H1 (cell line): Measurements from ENCODE around the gene PATJ. TPM values are rescaled to one million over a fixed set of nuclear protein-coding genes. Genes with fewer than 3 reads are reported as not detected.

Source experiments
- CTCF ChIA-PET: fragments of 300-600 bp; sonication (Branson Sonifier 250); formaldehyde crosslinking; loops from one replicate; lab custom pipeline; 2021; ENCODE audit not compliant: partially characterized antibody; lab: Charles Lee
- POLR2A ChIA-PET: fragments of 300-600 bp; sonication (Branson Sonifier 250); formaldehyde crosslinking; loops from one replicate; lab custom pipeline; 2021; ENCODE audit warnings: inconsistent platforms; ENCODE audit not compliant: partially characterized antibody; lab: Charles Lee
- DNase-seq, 2 experiments: peaks; one replicate each; pipeline versions ENCODE4 v3.0.0 to v3.0.0-alpha.2; 2010 to 2022; ENCODE audit warnings: low spot score in 2 of 2, low read depth in 1 of 2, mixed read lengths in 1 of 2
- FAIRE-seq: peaks from 2 replicates; lab custom pipeline; 2011; peaks lifted over from hg19 to GRCh38; lab: Jason Lieb, UNC
- H2AFZ ChIP-seq: 2 replicates; pipeline ENCODE4 v1.8.1; 2012; ENCODE audit warnings: low read length, inconsistent platforms
- H2AK5ac ChIP-seq: 2 replicates; pipeline ENCODE4 v1.6.1; 2013; ENCODE audit warnings: low read depth, low read length
- H2BK120ac ChIP-seq: replicated peaks from 2 replicates; pipeline ENCODE3; 2013; ENCODE audit warnings: low read depth, low read length, inconsistent platforms
- H2BK12ac ChIP-seq: 2 replicates; pipeline ENCODE4 v1.6.1; 2013; ENCODE audit warnings: low read depth, low read length
- H2BK15ac ChIP-seq: 2 replicates; pipeline ENCODE4 v1.6.1; 2013; ENCODE audit warnings: low read length
- H2BK20ac ChIP-seq: 2 replicates; pipeline ENCODE4 v1.6.1; 2013; ENCODE audit warnings: low read length
- H2BK5ac ChIP-seq: 2 replicates; pipeline ENCODE4 v1.6.1; 2013; ENCODE audit warnings: low read depth, low read length
- H3K14ac ChIP-seq: 2 replicates; pipeline ENCODE4 v1.6.1; 2013; ENCODE audit warnings: inconsistent platforms; ENCODE audit not compliant: insufficient read length
- H3K18ac ChIP-seq: 2 replicates; pipeline ENCODE4 v1.6.1; 2013; ENCODE audit warnings: low read length; ENCODE audit errors: extremely low read depth
- H3K23ac ChIP-seq: 2 replicates; pipeline ENCODE4 v1.6.1; 2013; ENCODE audit warnings: inconsistent platforms; ENCODE audit not compliant: insufficient read length
- H3K23me2 ChIP-seq: 2 replicates; pipeline ENCODE4 v1.6.1; 2013; ENCODE audit warnings: low read depth, low read length
- H3K27ac ChIP-seq: 2 replicates; pipeline ENCODE4 v1.6.1; 2011; ENCODE audit warnings: low read depth, low read length, inconsistent platforms
- H3K27me3 ChIP-seq, 4 experiments: replicated peaks in 1 of 4; 1 replicate in 1 of 4; 2 replicates in 3 of 4; pipeline versions ENCODE4 v1.6.1 to v1.8.1; 2011 to 2013; ENCODE audit warnings: low read length in 3 of 4, mild to moderate bottlenecking in 3 of 4, inconsistent platforms in 2 of 4, mixed read lengths in 2 of 4, moderate library complexity in 1 of 4; ENCODE audit not compliant: control insufficient read depth in 3 of 4, insufficient read depth in 3 of 4; ENCODE audit errors: extremely low read depth in 1 of 4
- H3K36me3 ChIP-seq, 4 experiments: 2 replicates each; pipeline versions ENCODE4 v1.6.1 to v1.8.1; 2011 to 2013; ENCODE audit warnings: mild to moderate bottlenecking in 4 of 4, low read length in 3 of 4, moderate library complexity in 2 of 4, control low read depth in 1 of 4, inconsistent platforms in 1 of 4; ENCODE audit not compliant: insufficient read depth in 4 of 4, control insufficient read depth in 2 of 4
- H3K4ac ChIP-seq: replicated peaks from 2 replicates; pipeline ENCODE3; 2013; ENCODE audit warnings: low read length, low read depth, mixed read lengths, inconsistent platforms; ENCODE audit not compliant: insufficient read length
- H3K4me1 ChIP-seq, 4 experiments: replicated peaks in 1 of 4; 1 replicate in 1 of 4; 2 replicates in 3 of 4; pipeline versions ENCODE4 v1.6.1 to v1.8.1; 2011 to 2013; ENCODE audit warnings: low read length in 3 of 4, inconsistent platforms in 2 of 4, mixed read lengths in 1 of 4; ENCODE audit not compliant: insufficient read depth in 4 of 4, control insufficient read depth in 3 of 4
- H3K4me2 ChIP-seq, 2 experiments: 2 replicates each; pipeline versions ENCODE4 v1.6.1 to v1.8.1; 2011 to 2013; ENCODE audit warnings: low read depth in 2 of 2, low read length in 2 of 2, control low read depth in 1 of 2, inconsistent platforms in 1 of 2, mild to moderate bottlenecking in 1 of 2; ENCODE audit not compliant: insufficient read depth in 1 of 2
- H3K4me3 ChIP-seq, 4 experiments: fragments of 200-600, 300-600 bp in 1 of 4; sonication (generic), shearing (Covaris generic), sonication (Bioruptor Twin) in 1 of 4; 2 replicates each; pipeline versions ENCODE4 v1.5.1 to v1.8.1; 2011 to 2016; ENCODE audit warnings: low read length in 4 of 4, low read depth in 3 of 4, control low read depth in 2 of 4, inconsistent platforms in 2 of 4, mild to moderate bottlenecking in 2 of 4, mixed read lengths in 1 of 4, moderate library complexity in 1 of 4; ENCODE audit not compliant: insufficient read depth in 2 of 4; ENCODE audit errors: extremely low read depth in 1 of 4
- H3K56ac ChIP-seq: replicated peaks from 2 replicates; pipeline ENCODE3; 2013; ENCODE audit warnings: low read depth, mild to moderate bottlenecking, mixed read lengths, low read length, inconsistent platforms; ENCODE audit not compliant: insufficient read length
- H3K79me1 ChIP-seq: 2 replicates; pipeline ENCODE4 v1.6.1; 2013; ENCODE audit warnings: low read depth, low read length, control low read depth
- H3K79me2 ChIP-seq, 2 experiments: 2 replicates each; pipeline versions ENCODE4 v1.6.1 to v1.8.1; 2012 to 2013; ENCODE audit warnings: low read length in 2 of 2, mild to moderate bottlenecking in 2 of 2, inconsistent platforms in 1 of 2; ENCODE audit not compliant: insufficient read depth in 2 of 2, control insufficient read depth in 1 of 2
- H3K9ac ChIP-seq, 4 experiments: replicated peaks in 1 of 4; 1 replicate in 1 of 4; 2 replicates in 3 of 4; pipeline versions ENCODE4 v1.6.1 to v1.8.1; 2011 to 2013; ENCODE audit warnings: low read depth in 3 of 4, low read length in 3 of 4, control low read depth in 2 of 4, mild to moderate bottlenecking in 2 of 4, moderate library complexity in 2 of 4, inconsistent platforms in 1 of 4; ENCODE audit errors: extremely low read depth in 1 of 4
- H3K9me3 ChIP-seq, 2 experiments: 2 replicates each; pipeline versions ENCODE4 v1.6.1 to v1.8.1; 2012 to 2013; ENCODE audit warnings: mild to moderate bottlenecking in 2 of 2, moderate library complexity in 2 of 2, control low read depth in 1 of 2, inconsistent platforms in 1 of 2, low read depth in 1 of 2, low read length in 1 of 2, mixed read lengths in 1 of 2; ENCODE audit not compliant: insufficient read depth in 2 of 2
- H4K20me1 ChIP-seq, 2 experiments: replicated peaks in 1 of 2; 2 replicates each; pipeline versions ENCODE3 to v1.8.1; 2011 to 2013; ENCODE audit warnings: inconsistent platforms in 2 of 2, low read length in 2 of 2, mild to moderate bottlenecking in 1 of 2; ENCODE audit not compliant: insufficient read depth in 2 of 2, control insufficient read depth in 1 of 2
- H4K5ac ChIP-seq: 2 replicates; pipeline ENCODE4 v1.6.1; 2013; ENCODE audit warnings: low read length, low read depth, mixed read lengths, inconsistent platforms; ENCODE audit not compliant: insufficient read length
- H4K8ac ChIP-seq: 2 replicates; pipeline ENCODE4 v1.8.0; 2013; ENCODE audit warnings: mild to moderate bottlenecking, moderate library complexity, low read length, inconsistent platforms; ENCODE audit not compliant: insufficient read depth; ENCODE audit errors: extremely low read depth
- H4K91ac ChIP-seq: replicated peaks from 2 replicates; pipeline ENCODE3; 2013; ENCODE audit warnings: low read length, mixed read lengths, inconsistent platforms; ENCODE audit not compliant: insufficient read length
- ATF3 ChIP-seq: IDR thresholded peaks from 2 replicates; pipeline ENCODE4 v1.6.1; 2011; ENCODE audit warnings: low read depth, mild to moderate bottlenecking, low read length; ENCODE audit not compliant: insufficient read depth
- CHD1 ChIP-seq: IDR thresholded peaks from 2 replicates; pipeline ENCODE4 v1.6.1; 2012; ENCODE audit warnings: low read depth, low read length, improper control_type of control experiment
- E2F6 ChIP-seq: IDR thresholded peaks from 2 replicates; pipeline ENCODE4 v1.6.1; 2012; ENCODE audit warnings: inconsistent platforms
- GABPA ChIP-seq: IDR thresholded peaks from 2 replicates; pipeline ENCODE4 v1.6.1; 2011; ENCODE audit warnings: mild to moderate bottlenecking, low read length, moderate library complexity, borderline replicate concordance; ENCODE audit not compliant: insufficient read depth
- JUND ChIP-seq: IDR thresholded peaks from 2 replicates; pipeline ENCODE4 v1.6.1; 2011; ENCODE audit warnings: mild to moderate bottlenecking, improper control_type of control experiment, low read length
- KDM4A ChIP-seq: IDR thresholded peaks from one replicate; pipeline ENCODE4 v1.7.1; 2012; ENCODE audit warnings: low read depth, mild to moderate bottlenecking, moderate library complexity, low read length, inconsistent platforms; ENCODE audit not compliant: severe bottlenecking
- POU5F1 ChIP-seq: IDR thresholded peaks from 2 replicates; pipeline ENCODE4 v1.6.1; 2011; ENCODE audit warnings: low read depth, mild to moderate bottlenecking, low read length, moderate library complexity
- RAD21 ChIP-seq, 2 experiments: IDR thresholded peaks in 1 of 2; conservative IDR thresholded peaks in 1 of 2; 2 replicates each; pipeline ENCODE4 v1.6.1; 2011; ENCODE audit warnings: low read depth in 2 of 2, low read length in 2 of 2, improper control_type of control experiment in 1 of 2, inconsistent platforms in 1 of 2, mild to moderate bottlenecking in 1 of 2, moderate library complexity in 1 of 2
- RFX5 ChIP-seq: IDR thresholded peaks from 2 replicates; pipeline ENCODE4 v1.6.1; 2011; ENCODE audit warnings: low read depth, low read length, improper control_type of control experiment, borderline replicate concordance
- SIN3A ChIP-seq, 2 experiments: IDR thresholded peaks in 1 of 2; conservative IDR thresholded peaks in 1 of 2; 2 replicates each; pipeline ENCODE4 v1.6.1; 2011 to 2012; ENCODE audit warnings: low read length in 2 of 2, improper control_type of control experiment in 1 of 2, low read depth in 1 of 2, mild to moderate bottlenecking in 1 of 2
- SUZ12 ChIP-seq: fragments of 200-600 bp; sonication (generic); IDR thresholded peaks from 2 replicates; pipeline ENCODE4 v1.6.1; 2012; ENCODE audit warnings: mild to moderate bottlenecking, inconsistent platforms, low read length, moderate library complexity, mixed read lengths
- ZNF274 ChIP-seq: IDR thresholded peaks from 2 replicates; pipeline ENCODE4 v1.7.0; 2012; ENCODE audit warnings: low read length, borderline replicate concordance; ENCODE audit errors: extremely low read depth
- WGBS, 2 experiments: shearing (Covaris generic) in 1 of 2; methylation state at CpG; one replicate each; pipeline versions ENCODE4 v1.1.6 to v1.1.7; 2013 to 2015; ENCODE audit warnings: low lambda C conversion rate in 2 of 2, mixed read lengths in 2 of 2, inconsistent platforms in 1 of 2, low coverage in 1 of 2, missing lambda C conversion rate in 1 of 2; ENCODE audit not compliant: insufficient replicate concordance in 2 of 2, insufficient coverage in 1 of 2, insufficient read length in 1 of 2; ENCODE audit errors: extremely low coverage in 1 of 2, missing lambda C conversion rate in 1 of 2; 5-methylcytosine and 5-hydroxymethylcytosine counted together
- polyA plus RNA-seq, 7 experiments: library from polyadenylated mRNA; depleted of rRNA in 3 of 7; stranded (reverse) in 5 of 7; unstranded in 2 of 7; fragments of >200 nt in 5 of 7; fragments of 200-250 nt in 2 of 7; gene quantifications; 1 replicate in 5 of 7; 2 replicates in 1 of 7; 4 replicates in 1 of 7; pipeline versions ENCODE4 v1.2.1 to v1.2.3, GENCODE V29; 2011 to 2013; ENCODE audit warnings: missing spikeins in 2 of 7, mixed read lengths in 2 of 7
- total RNA-seq: library from RNA; stranded (reverse); fragmentation: NEBNext Ultra II Directional; extraction: Animal tissue kit (Norgen Biotek cat#: 25700); gene quantifications from 2 replicates; pipeline ENCODE4 v1.2.1, GENCODE V29; 2021

PATJ gene
- total and polyA plus RNA-seq, 2 of the 8 experiments (the other 6 are each of a cell fraction or from before 2014, with no cell fraction given): 8.2 to 55.6 TPM

GRCh38 chr1:61997123-61997522 is 254.8 kb downstream of the PATJ start:
- peaks cover 0 to 3% (median 0%) of the 10 kb centered on the region in 4 experiments; a peak in 5 of 8 replicates for H3K36me3 ChIP-seq
- H2BK5ac ChIP-seq: no peak overlapping the region
- H3K27me3 ChIP-seq: no peaks in the 10 kb centered on the region
- H3K4me2 ChIP-seq: no peak overlapping the region
- no peaks in the 10 kb centered on the region for H3K4me1 ChIP-seq
- H4K5ac ChIP-seq: no peak overlapping the region
- no peak for DNase-seq
- H3K79me1 ChIP-seq: no peaks in the 10 kb centered on the region
- H2BK15ac ChIP-seq: no peak overlapping the region
- peak; percentile 32 for FAIRE-seq
- H3K79me2 ChIP-seq: no peaks in the 10 kb centered on the region
- H3K9me3 ChIP-seq: no peaks in the 10 kb centered on the region
- H3K4ac ChIP-seq: no peak overlapping the region
- H4K20me1 ChIP-seq: no peaks in the 10 kb centered on the region
- no peaks in the 10 kb centered on the region; the same call in 1 of the 2 replicates for H3K23me2 ChIP-seq
- no peak overlapping the region for H2BK120ac ChIP-seq
- H3K14ac ChIP-seq: no peak overlapping the region
- no peak overlapping the region for H3K56ac ChIP-seq
- H3K27ac ChIP-seq: no peak overlapping the region
- no peak overlapping the region for H3K4me3 ChIP-seq
- H2BK20ac ChIP-seq: no peak overlapping the region
- H3K9ac ChIP-seq: no peak overlapping the region
- no peak overlapping the region for H4K91ac ChIP-seq
- no peak overlapping the region for H4K8ac ChIP-seq
- no peak overlapping the region for H2BK12ac ChIP-seq
- WGBS, 2 experiments: 89% methylated on average over 3 of the region's 3 CpGs; no CpG with 5 or more reads in 1 of the 2 experiments
- CTCF ChIA-PET: interaction anchor here (0.6 to 1.9 kb wide), 11 partner anchors 9 to 86 kb away, joined by 3 to 6 read pairs (median 4); no protein-coding TSS in a partner anchor
- H2AK5ac ChIP-seq: no peak overlapping the region
- H3K18ac ChIP-seq: no peak overlapping the region
- no peak overlapping the region for H3K23ac ChIP-seq
- POLR2A ChIA-PET: no interaction called here
- H2AFZ ChIP-seq: no peak overlapping the region
- TF ChIP-seq GABPA (no peak), CHD1 (no peak), ATF3 (no peak), RFX5 (no peak), JUND (no peak), E2F6 (no peak), RAD21 (IDR thresholded peaks at IDR 0.05 in 1 of 2, conservative IDR thresholded peaks at IDR 0.05 in 1 of 2; ENCODE audit: low read depth in 2 of 2, low read length in 2 of 2) (no peak), SIN3A (conservative IDR thresholded peaks at IDR 0.05 in 1 of 2, IDR thresholded peaks at IDR 0.05 in 1 of 2; ENCODE audit: low read depth in 1 of 2, low read length in 2 of 2) (no peak), KDM4A (no peak), ZNF274 (no peak), POU5F1 (no peak), SUZ12 (no peak)
